ENCODE measurements around the gene SARDH. TPM values are rescaled to one million over a fixed set of nuclear protein-coding genes. Genes with fewer than 3 reads are reported as not detected.

The SARDH gene
- total and polyA plus RNA-seq, 9 of the 15 experiments (the other 6 are each of a cell fraction or from before 2014, with no cell fraction given) = 0.14 TPM; not detected in 8

GRCh38 chr9:133655701-133656100, 82.5 kb downstream of the SARDH start:
- in situ Hi-C loops (cut with MboI) (no loop called here), intact Hi-C loops (cut with micrococcal nuclease) (no loop called here)
- no peak overlapping the region for H3K9ac ChIP-seq (ENCODE audit: insufficient read depth in 1 of 2, low read depth in 2 of 2, low read length in 2 of 2)
- BruUV-seq (replicated peaks) = no TSS peak
- CTCF ChIA-PET (ENCODE audit: low intra/inter-chr PET ratio) = no interaction called here
- no peaks in the 10 kb centered on the region for H3K9me1 ChIP-seq (ENCODE audit: control insufficient read depth, insufficient read depth, low read length)
- DNase-seq (ENCODE audit: extremely low read depth in 1 of 4, low spot score in 3 of 4) (no peak), FAIRE-seq (no peak), ATAC-seq (no peak; the same call in 2 of the 3 replicates)
- H3K9me3 ChIP-seq (replicated peaks; ENCODE audit: control insufficient read depth, insufficient read depth, low read depth, low read length) = no peaks in the 10 kb centered on the region
- no peak for TF ChIP-seq OTX1 (CRISPR knock-in tag; IDR thresholded peaks at IDR 0.05)
- H4K20me1 ChIP-seq (replicated peaks; ENCODE audit: control insufficient read depth, insufficient read depth, low read length) = peaks cover 34% of the 10 kb centered on the region
- H3K4me2 ChIP-seq (ENCODE audit: insufficient read depth, low read length) = no peak overlapping the region
- H3K79me2 ChIP-seq (ENCODE audit: control insufficient read depth, insufficient read depth, low read length) = no peaks in the 10 kb centered on the region
- 2% methylated on average over 10 of the region's 14 CpGs for WGBS (ENCODE audit: insufficient coverage, low coverage, missing lambda C conversion rate)
- H3K27ac ChIP-seq (ENCODE audit: extremely low read depth, low read depth, low read length) = no peak overlapping the region
- H3K4me3 ChIP-seq = no peak overlapping the region
- H3K27me3 ChIP-seq (ENCODE audit: control insufficient read depth in 2 of 2, insufficient read depth in 2 of 2, low read length in 2 of 2) = peaks cover 32 to 89% of the 10 kb centered on the region in 2 experiments; a peak in 4 of 5 replicates
- POLR2A ChIA-PET = interaction anchor here (0.5 to 0.7 kb wide), 2 partner anchors 112 to 404 kb away, joined by 3 read pairs; no protein-coding TSS in a partner anchor
- H2AFZ ChIP-seq (ENCODE audit: low read depth, low read length) = no peak overlapping the region
- no peaks in the 10 kb centered on the region for H3K36me3 ChIP-seq (ENCODE audit: control insufficient read depth, insufficient read depth, low read length)
- peaks cover 0 to 13% of the 10 kb centered on the region in 2 experiments; a peak in 2 of 5 replicates for H3K4me1 ChIP-seq (replicated peaks in 1 of 2; ENCODE audit: control insufficient read depth in 2 of 2, insufficient read depth in 2 of 2, low read length in 2 of 2)

GRCh38 chr9:133654736-133655657, 83.2 kb downstream of the SARDH start:
- no peak overlapping the region for H3K4me3 ChIP-seq
- no peak overlapping the region for H3K27ac ChIP-seq (ENCODE audit: extremely low read depth, low read depth, low read length)
- DNase-seq (ENCODE audit: extremely low read depth in 1 of 4, low spot score in 3 of 4) (no peak), ATAC-seq (no peak), FAIRE-seq (no peak)
- no peaks in the 10 kb centered on the region for H3K9me1 ChIP-seq (ENCODE audit: control insufficient read depth, insufficient read depth, low read length)
- H3K9ac ChIP-seq (ENCODE audit: insufficient read depth in 1 of 2, low read depth in 2 of 2, low read length in 2 of 2) = no peak overlapping the region
- H3K79me2 ChIP-seq (ENCODE audit: control insufficient read depth, insufficient read depth, low read length) = no peaks in the 10 kb centered on the region
- intact Hi-C loops (cut with micrococcal nuclease) = no loop called here
- POLR2A ChIA-PET = interaction anchor here (0.7 to 1.0 kb wide), 2 partner anchors 36 to 113 kb away, joined by 3 to 4 read pairs; no protein-coding TSS in a partner anchor
- H3K36me3 ChIP-seq (ENCODE audit: control insufficient read depth, insufficient read depth, low read length) = no peaks in the 10 kb centered on the region
- H2AFZ ChIP-seq (ENCODE audit: low read depth, low read length) = no peak overlapping the region
- no TSS peak for BruUV-seq (replicated peaks)
- in situ Hi-C loops (cut with MboI) = no loop called here
- H3K27me3 ChIP-seq (ENCODE audit: control insufficient read depth in 2 of 2, insufficient read depth in 2 of 2, low read length in 2 of 2) = peaks cover 30 to 83% of the 10 kb centered on the region in 2 experiments; a peak in 4 of 5 replicates
- peaks cover 0 to 13% of the 10 kb centered on the region in 2 experiments; a peak in 2 of 5 replicates for H3K4me1 ChIP-seq (replicated peaks in 1 of 2; ENCODE audit: control insufficient read depth in 2 of 2, insufficient read depth in 2 of 2, low read length in 2 of 2)
- peaks cover 28% of the 10 kb centered on the region for H4K20me1 ChIP-seq (replicated peaks; ENCODE audit: control insufficient read depth, insufficient read depth, low read length)
- under 1% methylated on average over 38 of the region's 38 CpGs for WGBS (ENCODE audit: insufficient coverage, low coverage, missing lambda C conversion rate)
- CTCF ChIA-PET (ENCODE audit: low intra/inter-chr PET ratio) = no interaction called here
- H3K9me3 ChIP-seq (replicated peaks; ENCODE audit: control insufficient read depth, insufficient read depth, low read depth, low read length) = no peaks in the 10 kb centered on the region
- H3K4me2 ChIP-seq (ENCODE audit: insufficient read depth, low read length) = no peak overlapping the region
- TF ChIP-seq TFAP4 (CRISPR knock-in tag; IDR thresholded peaks at IDR 0.05; ENCODE audit: borderline replicate concordance) (no peak), RREB1 (CRISPR knock-in tag; IDR thresholded peaks at IDR 0.05) (no peak), NCOA1 (IDR thresholded peaks at IDR 0.05; ENCODE audit: low read depth) (no peak), ZNF695 (CRISPR knock-in tag; IDR thresholded peaks at IDR 0.05) (no peak)
